SK-N-SH (cell line): ENCODE measurements around the gene WDR90. TPM values are rescaled to one million over a fixed set of nuclear protein-coding genes. Genes with fewer than 3 reads are reported as not detected.

Experiments
- CTCF ChIA-PET: fragments of 300-600, 350-600 bp; formaldehyde crosslinking; extraction: SDS; loops from one replicate; lab custom pipeline; 2021; lab: Yijun Ruan, JAX
- POLR2A ChIA-PET: fragments of 350-600 bp; sonication (Branson Sonifier 250); formaldehyde crosslinking; extraction: SDS; loops from one replicate; lab custom pipeline; 2020; ENCODE audit warnings: antibody characterized with exemption, inconsistent platforms; lab: Yijun Ruan, JAX
- DNase-seq: peaks from one replicate; pipeline ENCODE4 v3.0.0; 2012
- H2AFZ ChIP-seq: fragments of 200-600 bp; sonication (generic); 2 replicates; pipeline ENCODE4 v1.8.1; 2016; ENCODE audit warnings: antibody characterized with exemption, mild to moderate bottlenecking, low read depth
- H3F3A ChIP-seq: fragments of 200-600 bp; sonication (generic); replicated peaks from 2 replicates; pipeline ENCODE3; 2016; ENCODE audit warnings: antibody characterized with exemption, mild to moderate bottlenecking; ENCODE audit not compliant: insufficient read depth
- H3K27ac ChIP-seq, 2 experiments: fragments of 200-500 bp in 1 of 2; fragments of 200-600 bp in 1 of 2; sonication (Bioruptor generic) in 1 of 2; sonication (generic), shearing (Covaris generic) in 1 of 2; 2 replicates each; pipeline versions ENCODE4 v1.5.1 to v1.6.1; 2014 to 2016; ENCODE audit warnings: low read depth in 2 of 2, inconsistent platforms in 1 of 2, low read length in 1 of 2, mild to moderate bottlenecking in 1 of 2, mixed read lengths in 1 of 2
- H3K27me3 ChIP-seq: fragments of 200-600 bp; sonication (generic), shearing (Covaris generic); 2 replicates; pipeline ENCODE4 v1.6.1; 2016; ENCODE audit warnings: mixed run types; ENCODE audit not compliant: insufficient read depth
- H3K36me3 ChIP-seq, 2 experiments: fragments of 200-500 bp in 1 of 2; fragments of 200-600 bp in 1 of 2; sonication (Bioruptor generic) in 1 of 2; sonication (generic) in 1 of 2; replicated peaks in 1 of 2; 2 replicates each; pipeline versions ENCODE3 to v1.5.1; 2014 to 2016; ENCODE audit warnings: low read length in 1 of 2, mild to moderate bottlenecking in 1 of 2; ENCODE audit not compliant: insufficient read depth in 2 of 2, control insufficient read depth in 1 of 2
- H3K4me1 ChIP-seq, 2 experiments: fragments of 200-500 bp in 1 of 2; fragments of 200-600 bp in 1 of 2; sonication (Bioruptor generic) in 1 of 2; sonication (generic), shearing (Covaris generic) in 1 of 2; 2 replicates each; pipeline versions ENCODE4 v1.5.1 to v1.6.1; 2014 to 2016; ENCODE audit warnings: low read depth in 1 of 2, low read length in 1 of 2, mixed run types in 1 of 2; ENCODE audit not compliant: insufficient read depth in 2 of 2, control insufficient read depth in 1 of 2
- H3K4me2 ChIP-seq: fragments of 200-600 bp; sonication (generic), shearing (Covaris generic); 2 replicates; pipeline ENCODE4 v1.6.1; 2017; ENCODE audit warnings: mixed run types
- H3K4me3 ChIP-seq, 2 experiments: fragments of 200-500 bp in 1 of 2; fragments of 200-600 bp in 1 of 2; sonication (Bioruptor generic) in 1 of 2; sonication (generic), shearing (Covaris generic) in 1 of 2; 2 replicates each; pipeline versions ENCODE4 v1.5.1 to v1.8.1; 2014 to 2016; ENCODE audit warnings: low read depth in 2 of 2, inconsistent platforms in 1 of 2, low read length in 1 of 2, mild to moderate bottlenecking in 1 of 2, mixed read lengths in 1 of 2, moderate library complexity in 1 of 2
- H3K79me2 ChIP-seq: fragments of 200-600 bp; sonication (generic); 2 replicates; pipeline ENCODE4 v1.8.1; 2017; ENCODE audit warnings: mild to moderate bottlenecking; ENCODE audit not compliant: insufficient read depth
- H3K9ac ChIP-seq: fragments of 200-600 bp; sonication (generic); 2 replicates; pipeline ENCODE4 v1.6.1; 2017; ENCODE audit warnings: mixed run types
- H3K9me2 ChIP-seq: fragments of 200-600 bp; sonication (generic); 2 replicates; pipeline ENCODE4 v1.6.1; 2017; ENCODE audit warnings: mixed run types
- H3K9me3 ChIP-seq: fragments of 200-600 bp; sonication (generic); 2 replicates; pipeline ENCODE4 v1.6.1; 2017; ENCODE audit warnings: mixed run types, mild to moderate bottlenecking, moderate library complexity
- H4K20me1 ChIP-seq: fragments of 200-600 bp; sonication (generic); 2 replicates; pipeline ENCODE4 v1.6.1; 2017; ENCODE audit warnings: mild to moderate bottlenecking, mixed run types; ENCODE audit not compliant: insufficient read depth
- GABPA ChIP-seq: IDR thresholded peaks from 2 replicates; pipeline ENCODE4 v1.4.0; 2012; ENCODE audit warnings: low read depth, mild to moderate bottlenecking
- MXI1 ChIP-seq: IDR thresholded peaks from 2 replicates; pipeline ENCODE4 v1.6.1; 2012; ENCODE audit warnings: mild to moderate bottlenecking, low read depth, low read length, improper control_type of control experiment
- RFX5 ChIP-seq: IDR thresholded peaks from 2 replicates; pipeline ENCODE4 v1.6.1; 2012; ENCODE audit warnings: mild to moderate bottlenecking, improper control_type of control experiment, low read length
- RXRA ChIP-seq: IDR thresholded peaks from 2 replicates; pipeline ENCODE4 v1.4.0; 2012; ENCODE audit warnings: low read depth, mild to moderate bottlenecking, borderline replicate concordance
- TAF1 ChIP-seq: IDR thresholded peaks from 2 replicates; pipeline ENCODE4 v1.6.1; 2012; ENCODE audit warnings: low read depth, mild to moderate bottlenecking, low read length, moderate library complexity, borderline replicate concordance
- WGBS: methylation state at CpG from one replicate; pipeline ENCODE4 v1.1.6; 2017; ENCODE audit warnings: low lambda C conversion rate; 5-methylcytosine and 5-hydroxymethylcytosine counted together
- polyA plus RNA-seq, 3 experiments: library from polyadenylated mRNA; depleted of rRNA; stranded (reverse); fragments of >200 nt; gene quantifications; 2 replicates each; pipeline ENCODE4 v1.2.3, GENCODE V29; 2012
- TF ChIP-seq, protein P1 (sequence below): IDR thresholded peaks from 2 replicates; pipeline ENCODE4 v1.6.1; 2012; ENCODE audit warnings: mild to moderate bottlenecking, low read depth, low read length, moderate library complexity
- TF ChIP-seq, protein P2 (sequence below): IDR thresholded peaks from 2 replicates; pipeline ENCODE4 v1.4.0; 2012; ENCODE audit warnings: low read depth, borderline replicate concordance
- TF ChIP-seq, protein P3 (sequence below): fragments of 150-350 bp; IDR thresholded peaks from 2 replicates; pipeline ENCODE4 v1.6.1; 2016; ENCODE audit warnings: mild to moderate bottlenecking, low read depth, low read length

WDR90 gene
- polyA plus RNA-seq, 1 of the 3 experiments (the other 2 are of a cell fraction), result 32.0 TPM

DNA sequence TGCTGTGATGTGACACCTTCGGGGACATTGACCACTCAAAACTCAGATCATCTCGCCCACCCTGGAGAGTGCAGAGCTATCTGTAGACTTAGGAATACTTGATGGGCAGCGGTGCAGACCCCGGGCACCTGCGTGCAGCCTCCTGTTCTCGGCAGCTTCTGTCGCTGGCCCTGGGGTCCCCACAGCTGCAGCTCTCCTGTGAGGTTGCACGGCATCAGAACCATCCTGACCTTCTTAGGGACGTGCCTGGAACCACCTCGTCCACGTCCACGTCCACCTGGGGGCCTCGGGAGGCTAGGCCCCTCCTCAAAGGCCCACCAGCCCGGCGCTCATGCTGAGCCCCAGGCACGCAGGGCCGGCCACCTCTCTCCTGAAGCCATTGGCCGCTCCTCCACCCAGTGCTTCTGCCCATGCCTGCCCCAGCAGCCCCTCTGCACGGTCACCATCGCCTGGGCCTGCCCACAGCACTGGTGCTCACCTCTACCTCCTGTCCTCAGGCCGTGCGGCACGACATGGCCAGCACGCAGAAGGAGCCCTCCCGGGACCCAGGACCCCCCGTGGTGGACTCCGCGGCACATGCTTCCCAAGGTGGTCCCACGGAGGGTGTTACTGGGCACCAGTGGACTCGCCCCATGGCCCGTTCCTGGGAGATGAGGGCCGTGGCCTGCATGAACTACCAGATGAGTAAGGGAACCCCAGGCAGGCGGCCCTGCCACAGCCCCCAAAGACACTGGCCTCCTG lies 20.7 kb upstream of the WDR90 start:
- Histone ChIP-seq H3K4me2 (no peak overlapping the region), H3K4me3 (no peak overlapping the region), H3K9ac (no peak overlapping the region), H3K36me3 (peaks cover 0 to 9% of the 10 kb centered on the region in 2 experiments), H2AFZ (no peak overlapping the region), H4K20me1 (no peaks in the 10 kb centered on the region), H3K79me2 (no peaks in the 10 kb centered on the region), H3K9me3 (no peaks in the 10 kb centered on the region), H3K27ac (no peak overlapping the region; a peak in 1 of 4 replicates)
- CTCF ChIA-PET, result interaction anchor here (0.8 to 2.6 kb wide), 4 partner anchors 19 to 39 kb away, joined by 3 to 12 read pairs (median 3); partner anchors contain the start of gene RAB40C
- DNase-seq, result no peak
- TF ChIP-seq RXRA, result no peak
- no peak for TF ChIP-seq TAF1
- TF ChIP-seq, protein P1, sequence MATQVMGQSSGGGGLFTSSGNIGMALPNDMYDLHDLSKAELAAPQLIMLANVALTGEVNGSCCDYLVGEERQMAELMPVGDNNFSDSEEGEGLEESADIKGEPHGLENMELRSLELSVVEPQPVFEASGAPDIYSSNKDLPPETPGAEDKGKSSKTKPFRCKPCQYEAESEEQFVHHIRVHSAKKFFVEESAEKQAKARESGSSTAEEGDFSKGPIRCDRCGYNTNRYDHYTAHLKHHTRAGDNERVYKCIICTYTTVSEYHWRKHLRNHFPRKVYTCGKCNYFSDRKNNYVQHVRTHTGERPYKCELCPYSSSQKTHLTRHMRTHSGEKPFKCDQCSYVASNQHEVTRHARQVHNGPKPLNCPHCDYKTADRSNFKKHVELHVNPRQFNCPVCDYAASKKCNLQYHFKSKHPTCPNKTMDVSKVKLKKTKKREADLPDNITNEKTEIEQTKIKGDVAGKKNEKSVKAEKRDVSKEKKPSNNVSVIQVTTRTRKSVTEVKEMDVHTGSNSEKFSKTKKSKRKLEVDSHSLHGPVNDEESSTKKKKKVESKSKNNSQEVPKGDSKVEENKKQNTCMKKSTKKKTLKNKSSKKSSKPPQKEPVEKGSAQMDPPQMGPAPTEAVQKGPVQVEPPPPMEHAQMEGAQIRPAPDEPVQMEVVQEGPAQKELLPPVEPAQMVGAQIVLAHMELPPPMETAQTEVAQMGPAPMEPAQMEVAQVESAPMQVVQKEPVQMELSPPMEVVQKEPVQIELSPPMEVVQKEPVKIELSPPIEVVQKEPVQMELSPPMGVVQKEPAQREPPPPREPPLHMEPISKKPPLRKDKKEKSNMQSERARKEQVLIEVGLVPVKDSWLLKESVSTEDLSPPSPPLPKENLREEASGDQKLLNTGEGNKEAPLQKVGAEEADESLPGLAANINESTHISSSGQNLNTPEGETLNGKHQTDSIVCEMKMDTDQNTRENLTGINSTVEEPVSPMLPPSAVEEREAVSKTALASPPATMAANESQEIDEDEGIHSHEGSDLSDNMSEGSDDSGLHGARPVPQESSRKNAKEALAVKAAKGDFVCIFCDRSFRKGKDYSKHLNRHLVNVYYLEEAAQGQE, result no peak
- no peak for TF ChIP-seq RFX5
- TF ChIP-seq GABPA, result no peak
- TF ChIP-seq, protein P2, sequence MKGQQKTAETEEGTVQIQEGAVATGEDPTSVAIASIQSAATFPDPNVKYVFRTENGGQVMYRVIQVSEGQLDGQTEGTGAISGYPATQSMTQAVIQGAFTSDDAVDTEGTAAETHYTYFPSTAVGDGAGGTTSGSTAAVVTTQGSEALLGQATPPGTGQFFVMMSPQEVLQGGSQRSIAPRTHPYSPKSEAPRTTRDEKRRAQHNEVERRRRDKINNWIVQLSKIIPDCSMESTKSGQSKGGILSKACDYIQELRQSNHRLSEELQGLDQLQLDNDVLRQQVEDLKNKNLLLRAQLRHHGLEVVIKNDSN, result no peak
- TF ChIP-seq, all 33 proteins: peak for 0
- WGBS, result 97% methylated on average over 12 of the region's 33 CpGs
- Histone ChIP-seq H3K27me3 (no peaks in the 10 kb centered on the region), H3K9me2 (no peaks in the 10 kb centered on the region), H3F3A (peaks cover 5% of the 10 kb centered on the region), H3K4me1 (peaks cover 10 to 38% of the 10 kb centered on the region in 2 experiments; a peak in 3 of 4 replicates)
- POLR2A ChIA-PET, result no interaction called here

DNA sequence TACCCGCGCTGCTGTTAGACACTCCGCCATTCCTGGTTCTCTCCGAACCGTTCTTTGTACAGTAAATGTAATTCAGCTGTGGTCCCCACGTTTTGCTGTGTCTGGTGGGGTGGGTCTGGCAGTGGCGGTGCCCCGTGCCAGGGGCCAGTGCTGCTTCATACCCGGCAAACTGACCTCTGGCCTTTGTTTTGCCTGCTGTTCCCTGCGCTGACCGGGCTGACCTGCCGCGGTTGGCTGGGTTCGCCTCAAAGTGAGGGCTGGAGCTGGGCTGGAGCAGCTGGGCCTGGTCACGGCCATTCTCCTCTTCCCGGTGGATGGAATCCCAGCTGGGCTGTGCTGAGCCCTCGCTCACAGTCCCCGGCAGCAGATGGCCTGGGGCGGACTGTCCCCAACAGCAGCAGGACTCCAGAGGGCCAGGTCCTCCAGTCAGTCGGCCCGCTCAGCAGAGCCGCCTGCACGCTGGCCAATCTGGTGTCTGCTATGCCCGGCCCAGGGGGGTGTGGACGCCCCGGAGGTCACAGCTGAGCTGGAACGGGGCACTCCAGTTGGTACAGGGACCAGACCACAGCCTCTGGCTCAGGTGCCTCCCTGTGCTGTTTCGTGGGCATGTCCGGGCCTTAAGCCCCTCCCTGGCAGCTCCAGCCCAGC lies 19.9 kb upstream of the WDR90 start:
- H3K4me1 ChIP-seq, result peaks cover 10 to 30% of the 10 kb centered on the region in 2 experiments; a peak in 3 of 4 replicates
- no peak overlapping the region for H3K4me2 ChIP-seq
- no peak overlapping the region for H3K4me3 ChIP-seq
- H2AFZ ChIP-seq, result no peak overlapping the region
- H3F3A ChIP-seq, result peaks cover 4% of the 10 kb centered on the region
- peak overlapping the region in 1 of 2 experiments; percentile 62; a peak in 1 of 4 replicates for H3K27ac ChIP-seq
- no peaks in the 10 kb centered on the region for H3K27me3 ChIP-seq
- DNase-seq, result peak; percentile 84
- WGBS, result 91% methylated on average over 15 of the region's 29 CpGs
- ChIA-PET CTCF (interaction anchor here (1.3 kb wide), 1 partner anchor 39 kb away, joined by 3 read pairs; the partner anchor contains the start of gene RAB40C), POLR2A (interaction anchor here (0.9 kb wide), 2 partner anchors 30 to 58 kb away, joined by 3 read pairs; no protein-coding TSS in a partner anchor)
- H3K79me2 ChIP-seq, result no peaks in the 10 kb centered on the region
- 0 out of 2 replicates have a peak, but pooled peaks have one; percentile 28 for TF ChIP-seq MXI1
- TF ChIP-seq, protein P3, sequence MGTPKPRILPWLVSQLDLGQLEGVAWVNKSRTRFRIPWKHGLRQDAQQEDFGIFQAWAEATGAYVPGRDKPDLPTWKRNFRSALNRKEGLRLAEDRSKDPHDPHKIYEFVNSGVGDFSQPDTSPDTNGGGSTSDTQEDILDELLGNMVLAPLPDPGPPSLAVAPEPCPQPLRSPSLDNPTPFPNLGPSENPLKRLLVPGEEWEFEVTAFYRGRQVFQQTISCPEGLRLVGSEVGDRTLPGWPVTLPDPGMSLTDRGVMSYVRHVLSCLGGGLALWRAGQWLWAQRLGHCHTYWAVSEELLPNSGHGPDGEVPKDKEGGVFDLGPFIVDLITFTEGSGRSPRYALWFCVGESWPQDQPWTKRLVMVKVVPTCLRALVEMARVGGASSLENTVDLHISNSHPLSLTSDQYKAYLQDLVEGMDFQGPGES, result no peak
- no peaks in the 10 kb centered on the region for H3K9me3 ChIP-seq
- peaks cover 0 to 16% of the 10 kb centered on the region in 2 experiments for H3K36me3 ChIP-seq
- H3K9me2 ChIP-seq, result no peaks in the 10 kb centered on the region
- H4K20me1 ChIP-seq, result no peaks in the 10 kb centered on the region
- no peak overlapping the region for H3K9ac ChIP-seq
